ENCODE measurements around the gene FADS2. TPM values are rescaled to one million over a fixed set of nuclear protein-coding genes. Genes with fewer than 3 reads are reported as not detected.

Gene FADS2
- total RNA-seq, 1 donor from 2014 or later = 232 TPM

DNA sequence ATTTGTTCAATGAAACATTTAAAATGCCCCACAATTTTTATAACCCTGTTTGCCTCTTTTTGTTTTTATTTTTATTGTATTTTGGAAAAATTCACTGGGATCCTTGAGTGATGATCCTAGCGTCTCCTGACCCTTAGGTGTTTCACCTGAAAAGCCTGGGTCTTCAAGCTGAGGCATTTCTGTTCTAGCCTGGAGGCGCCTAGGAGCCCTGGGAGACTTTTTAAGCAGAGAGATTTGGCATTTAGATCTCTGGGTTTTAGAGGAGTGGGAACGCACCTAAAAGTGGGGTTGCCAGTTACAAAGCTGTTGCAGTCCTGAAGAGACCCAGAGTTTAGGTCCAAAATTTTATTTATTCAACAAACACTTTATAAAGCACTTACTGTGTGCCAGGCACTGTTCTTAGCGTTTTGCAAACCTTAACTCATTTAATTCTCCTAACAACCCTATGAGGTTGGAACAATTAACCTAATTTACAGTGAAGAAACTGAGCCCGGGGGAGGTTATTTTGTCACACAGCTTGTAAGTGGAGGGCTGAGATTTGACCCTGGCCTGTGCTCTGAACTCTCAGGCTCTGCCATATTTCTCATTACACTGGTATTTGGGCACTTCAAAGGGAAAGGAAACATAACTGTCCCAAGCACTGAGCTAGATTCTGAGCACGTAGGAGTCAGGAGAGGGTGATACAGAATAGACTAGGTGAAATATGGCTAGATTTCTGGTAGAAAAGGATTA, 10.5 kb upstream of the FADS2 start:
- intact Hi-C loops (cut with micrococcal nuclease) = loop anchor here (1.0 to 5.0 kb wide), 3 partner anchors 10 to 150 kb away; partner anchors contain the start of gene FTH1

DNA sequence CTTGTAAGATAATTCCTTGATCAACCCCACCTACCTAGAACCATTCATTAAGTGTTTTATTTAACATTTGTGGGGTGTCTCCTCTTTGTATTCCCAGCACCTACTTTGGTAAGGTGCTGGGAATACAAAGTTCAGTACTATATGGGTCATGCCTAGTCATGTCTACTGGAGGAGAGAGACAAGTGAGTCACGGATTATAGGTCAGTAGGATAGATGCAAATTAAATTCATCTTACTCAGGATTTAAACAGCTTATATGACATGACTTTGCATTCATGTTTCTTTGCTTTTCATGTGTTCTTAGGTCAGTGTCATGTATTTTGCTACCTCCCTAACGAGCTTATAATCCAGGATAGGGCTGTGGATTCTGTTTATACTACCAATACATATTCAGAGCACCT, 7.9 kb upstream of the FADS2 start:
- intact Hi-C loops (cut with micrococcal nuclease) = no loop called here

DNA sequence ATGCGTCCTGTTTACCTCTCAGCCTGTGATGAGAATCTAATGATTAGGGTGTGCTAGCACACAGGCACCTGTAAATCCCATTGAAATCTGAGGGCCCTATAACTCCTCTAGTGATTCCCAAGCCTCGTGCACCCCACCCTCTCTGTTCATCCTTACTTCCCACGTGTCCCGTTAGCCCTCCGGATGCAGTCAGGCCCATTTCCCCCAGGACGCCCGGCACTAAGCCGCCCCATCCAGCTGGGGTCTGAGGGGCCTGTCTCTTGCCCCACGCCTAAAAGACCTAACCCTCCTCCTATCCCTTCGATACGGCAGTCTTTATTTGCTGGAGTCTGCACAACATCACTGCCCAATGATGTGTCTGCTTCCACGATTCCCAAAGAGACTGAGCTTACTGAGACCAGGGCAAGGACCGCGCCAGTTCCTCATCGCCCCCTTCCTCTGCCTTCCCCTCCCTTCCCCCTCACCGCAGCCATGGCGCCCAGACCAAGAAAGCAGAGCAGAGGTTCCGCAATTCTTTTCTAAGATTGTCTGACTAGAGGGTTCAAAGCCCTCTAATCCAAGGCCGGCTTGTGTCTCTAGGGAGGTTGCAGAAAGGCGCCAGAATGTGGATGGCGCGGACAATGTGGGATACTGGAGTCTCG, 1.1 kb upstream of the FADS2 start:
- intact Hi-C loops (cut with micrococcal nuclease) = loop anchor here (1.0 to 5.0 kb wide), 3 partner anchors 10 to 200 kb away; partner anchors contain the start of gene FADS1

- intact Hi-C loops (cut with micrococcal nuclease) = loop anchor here (1.0 to 5.0 kb wide), 4 partner anchors 8 to 295 kb away; partner anchors contain the start of genes FEN1 and TMEM258
Measured at GRCh38 chr11:61828379-61828628, 204 bp downstream of the FADS2 start.

DNA sequence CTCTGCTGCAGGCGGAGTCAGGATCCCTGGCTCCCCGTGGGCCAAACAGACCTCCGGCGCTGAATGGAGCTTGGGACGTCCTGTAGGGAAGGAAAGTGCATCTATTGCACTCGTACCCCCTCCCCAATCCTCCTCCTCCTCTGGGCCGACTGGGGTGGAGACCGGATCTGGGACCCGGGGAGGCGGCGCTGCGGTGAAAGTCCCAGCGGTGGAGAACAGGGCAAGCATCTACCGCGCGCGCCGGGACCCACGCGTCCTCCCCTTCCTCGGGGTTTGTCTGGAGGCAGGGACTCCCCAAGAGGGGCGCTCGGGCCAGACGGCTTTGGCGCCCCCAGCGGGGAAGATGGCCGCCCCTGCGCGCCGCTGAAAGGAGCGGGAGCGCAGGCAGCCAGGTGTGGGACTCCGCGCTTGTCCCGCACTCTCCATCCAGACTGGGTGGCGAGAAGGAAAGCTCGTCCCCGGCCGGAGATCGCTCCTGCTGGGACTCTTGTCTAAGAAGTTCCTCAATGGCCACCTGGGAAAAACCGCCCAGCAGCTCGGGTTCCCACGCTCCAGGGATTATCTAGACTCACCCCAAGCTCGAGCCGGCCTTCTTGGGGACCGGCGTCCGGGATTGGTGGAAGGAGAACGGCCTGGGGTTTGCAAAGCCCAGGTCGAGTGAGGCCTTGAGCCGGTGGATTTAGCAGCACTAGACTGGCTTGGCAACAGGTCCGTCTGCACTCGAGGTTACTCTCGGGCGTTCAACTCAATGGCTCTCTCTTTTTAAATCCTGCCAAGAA, 718 bp downstream of the FADS2 start:
- intact Hi-C loops (cut with micrococcal nuclease) = loop anchor here (1.0 to 5.0 kb wide), 4 partner anchors 7 to 294 kb away; partner anchors contain the start of genes FEN1 and TMEM258

DNA sequence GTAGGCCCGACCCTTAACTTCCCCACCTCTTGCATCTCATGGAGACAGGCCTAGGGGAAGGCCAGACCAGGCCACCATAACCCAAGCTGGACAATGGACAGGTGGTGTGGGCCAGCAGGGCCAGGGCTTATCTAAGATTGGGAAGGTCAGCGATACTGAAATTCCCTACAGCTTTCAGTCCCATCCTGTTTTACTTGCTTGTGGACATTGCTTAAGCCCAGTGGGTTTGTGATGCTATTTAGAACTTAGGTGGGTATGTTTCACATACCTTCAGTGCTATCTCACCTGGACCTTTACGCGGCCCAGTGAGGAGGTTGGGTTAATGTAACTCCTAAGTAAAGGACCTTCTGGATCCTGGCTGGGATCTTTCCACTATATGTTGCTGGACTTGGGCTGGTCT, 1.7 kb downstream of the FADS2 start:
- intact Hi-C loops (cut with micrococcal nuclease) = loop anchor here (5.0 kb wide), 2 partner anchors 197 to 398 kb away; partner anchors contain the start of gene SDHAF2

- intact Hi-C loops (cut with micrococcal nuclease) = loop anchor here (5.0 kb wide), 1 partner anchor 398 kb away; the partner anchor contains the start of gene SDHAF2
Measured at GRCh38 chr11:61830237-61831105, 2.4 kb downstream of the FADS2 start.

GRCh38 chr11:61832207-61832606, 4.1 kb downstream of the FADS2 start:
- intact Hi-C loops (cut with micrococcal nuclease) = loop anchor here (5.0 kb wide), 1 partner anchor 400 kb away; the partner anchor contains the start of gene SDHAF2

GRCh38 chr11:61832754-61833153, 4.7 kb downstream of the FADS2 start:
- intact Hi-C loops (cut with micrococcal nuclease) = loop anchor here (5.0 kb wide), 1 partner anchor 400 kb away; the partner anchor contains the start of gene SDHAF2

DNA sequence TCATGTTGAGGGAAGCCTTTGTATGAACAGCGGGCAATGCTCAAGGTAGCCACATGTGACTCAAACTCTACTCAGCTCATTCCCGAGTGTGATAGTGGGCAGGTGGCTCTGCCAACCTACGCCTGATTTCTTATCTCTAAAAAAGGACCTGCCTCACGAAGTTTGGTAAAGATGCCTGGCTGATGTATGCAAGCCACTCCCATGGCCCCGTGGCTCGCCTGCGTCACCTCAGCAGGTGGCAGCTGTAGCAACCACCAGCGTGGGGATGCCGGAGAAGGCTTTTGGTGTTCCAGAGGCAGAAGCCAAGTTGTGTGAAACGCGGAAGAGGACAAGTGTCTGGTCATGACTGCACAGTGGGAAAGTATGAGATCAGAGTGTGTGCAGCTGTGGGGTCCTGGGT, 5.4 kb downstream of the FADS2 start:
- intact Hi-C loops (cut with micrococcal nuclease) = loop anchor here (5.0 kb wide), 1 partner anchor 401 kb away; the partner anchor contains the start of gene SDHAF2

DNA sequence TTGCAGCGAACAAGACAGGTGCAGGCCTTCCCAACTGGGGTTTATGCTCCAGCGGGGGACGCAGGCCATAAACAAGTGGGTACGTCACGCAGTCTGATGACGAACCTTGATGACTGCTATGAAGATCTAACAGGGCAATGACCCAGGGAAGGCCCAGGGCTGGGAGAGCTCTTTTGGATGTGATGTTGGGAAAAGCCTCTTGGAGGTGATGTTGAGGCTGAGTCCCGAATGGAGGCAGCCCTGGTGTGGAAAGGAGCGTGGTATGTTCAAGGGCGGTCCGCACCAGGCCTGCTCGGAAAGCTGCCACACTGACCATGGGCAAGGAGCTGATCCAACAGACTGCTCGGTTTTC, 5.8 kb downstream of the FADS2 start:
- intact Hi-C loops (cut with micrococcal nuclease) = loop anchor here (1.0 to 5.0 kb wide), 5 partner anchors 17 to 402 kb away; partner anchors contain the start of genes FADS1, FADS3, FEN1 and SDHAF2

DNA sequence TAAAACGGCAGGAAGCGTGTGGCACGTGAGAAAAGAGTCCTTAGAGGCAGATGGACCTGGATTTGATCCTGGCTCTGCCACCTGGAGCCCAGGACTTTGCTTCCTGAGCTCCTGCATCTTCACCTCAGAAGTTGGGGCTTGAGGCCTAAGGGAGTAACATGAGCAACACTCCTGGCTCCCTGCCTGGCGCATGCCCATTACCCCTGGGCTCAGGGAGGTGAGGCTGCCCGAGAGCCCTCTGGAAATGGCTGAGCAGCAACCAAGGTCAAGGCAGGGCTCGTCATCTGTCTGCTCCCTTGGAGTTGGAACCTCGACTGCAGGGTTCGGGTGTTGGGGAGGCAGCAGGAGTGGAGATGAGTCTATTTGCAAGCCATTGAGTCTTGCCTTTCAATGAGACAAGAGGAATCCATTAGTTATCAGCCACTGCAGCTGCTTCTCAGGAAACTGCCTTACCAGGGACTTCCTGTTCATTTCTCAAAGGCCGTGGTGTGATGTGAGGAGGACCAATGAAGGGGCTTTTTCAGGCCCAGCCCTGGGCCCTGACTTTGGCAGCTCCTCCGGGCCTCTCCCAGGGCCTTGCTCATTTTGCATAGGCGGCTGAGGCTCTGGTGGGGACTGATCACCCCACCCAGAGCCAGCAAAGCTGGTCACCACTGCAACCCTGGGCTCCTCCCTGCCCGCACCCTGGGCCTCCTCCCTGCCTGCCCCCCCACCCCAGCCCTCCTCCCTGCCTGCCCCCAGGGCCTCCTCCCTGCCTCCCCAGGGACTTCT, 6.4 kb downstream of the FADS2 start:
- intact Hi-C loops (cut with micrococcal nuclease) = loop anchor here (1.0 to 5.0 kb wide), 5 partner anchors 17 to 402 kb away; partner anchors contain the start of genes FADS1, FADS3, FEN1 and SDHAF2

DNA sequence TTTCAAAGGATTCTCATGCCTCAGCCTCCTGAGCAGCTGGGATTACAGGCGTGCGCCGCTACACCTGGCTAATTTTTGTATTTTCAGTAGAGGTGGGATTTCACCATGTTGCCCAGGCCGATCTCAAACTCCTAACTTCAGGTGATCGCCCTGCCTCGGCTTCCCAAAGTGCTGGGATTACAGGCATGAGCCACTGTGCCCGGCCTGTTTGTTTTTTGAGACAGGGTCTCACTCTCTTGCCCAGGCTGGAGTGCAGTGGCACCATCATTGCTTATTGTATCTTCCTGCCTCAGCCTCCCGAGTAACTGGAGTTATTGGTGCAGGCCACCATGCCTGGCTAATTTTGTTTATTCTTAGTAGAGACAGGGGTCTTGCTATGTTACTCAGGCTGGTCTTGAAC, 8.1 kb downstream of the FADS2 start:
- intact Hi-C loops (cut with micrococcal nuclease) = loop anchor here (1.0 kb wide), 1 partner anchor 8 kb away; the partner anchor contains the start of gene FADS2

DNA sequence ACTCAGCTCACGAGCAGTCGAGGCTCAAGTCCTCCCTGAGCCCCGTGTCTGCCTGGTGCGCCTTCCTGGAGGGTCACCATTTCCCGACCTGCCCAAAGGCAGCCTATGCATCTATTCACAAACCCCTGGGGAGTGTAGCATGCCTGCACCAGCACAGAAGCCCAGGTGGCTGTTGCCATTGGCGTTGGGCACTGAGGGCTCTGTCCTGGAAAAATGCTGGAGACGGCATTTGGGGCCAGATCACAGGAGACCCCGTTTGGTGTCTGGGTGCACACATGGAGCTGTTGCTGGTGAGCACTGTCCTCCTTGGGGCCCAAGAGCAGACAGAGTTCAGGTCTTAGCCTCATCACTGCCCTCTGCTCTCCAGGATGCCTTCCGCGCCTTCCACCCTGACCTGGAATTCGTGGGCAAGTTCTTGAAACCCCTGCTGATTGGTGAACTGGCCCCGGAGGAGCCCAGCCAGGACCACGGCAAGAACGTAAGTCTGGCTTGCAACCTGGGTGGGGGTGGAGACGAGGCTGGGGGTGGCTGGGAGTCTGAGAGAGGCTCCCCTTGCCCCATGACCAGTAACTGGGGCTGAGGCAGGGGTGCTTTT, 9.4 kb downstream of the FADS2 start:
- intact Hi-C loops (cut with micrococcal nuclease) = no loop called here

GRCh38 chr11:61838501-61838900, 10.4 kb downstream of the FADS2 start:
- intact Hi-C loops (cut with micrococcal nuclease) = no loop called here

- intact Hi-C loops (cut with micrococcal nuclease) = no loop called here
Measured at GRCh38 chr11:61838921-61839320, 10.8 kb downstream of the FADS2 start.

DNA sequence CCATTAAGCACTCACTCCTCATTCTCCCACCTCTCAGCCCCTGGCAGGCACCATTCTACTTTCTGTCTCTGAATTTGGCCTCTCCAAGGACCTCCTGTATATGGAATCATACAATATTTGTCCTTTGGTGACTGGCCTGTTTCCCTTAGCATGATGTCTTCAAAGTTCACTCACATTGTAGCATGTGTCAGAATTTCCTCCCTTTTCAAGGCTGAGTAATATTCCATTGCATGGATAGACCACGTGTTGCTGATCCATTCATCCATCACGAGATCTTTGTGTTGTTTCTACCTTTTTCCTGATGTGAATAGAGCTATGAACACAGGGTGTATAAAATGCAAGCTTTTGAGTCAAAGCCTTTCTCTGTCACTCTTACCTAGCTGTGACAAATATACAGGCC, 11.6 kb downstream of the FADS2 start:
- intact Hi-C loops (cut with micrococcal nuclease) = no loop called here

GRCh38 chr11:61840371-61840770, 12.3 kb downstream of the FADS2 start:
- intact Hi-C loops (cut with micrococcal nuclease) = no loop called here
